NT2/D1 (cell line): Measurements from ENCODE around the gene SPINT3.

Experiments
- YY1 ChIP-seq: IDR thresholded peaks from 2 replicates; pipeline ENCODE4 v1.6.1; 2011; ENCODE audit not compliant: insufficient read length, insufficient read depth
- ZNF274 ChIP-seq: IDR thresholded peaks from 2 replicates; pipeline ENCODE4 v1.6.1; 2011; ENCODE audit warnings: mild to moderate bottlenecking, low read depth, low read length

- TF ChIP-seq ZNF274 (no peak), YY1 (no peak)
Measured at GRCh38 chr20:45496166-45496565, 19.3 kb downstream of the SPINT3 start.
